A549 (cell line): ENCODE measurements around the gene COL8A1. TPM values are rescaled to one million over a fixed set of nuclear protein-coding genes. Genes with fewer than 3 reads are reported as not detected.

ENCODE experiments used
- ATAC-seq, 2 experiments: fragments of 200-7000 bp in 1 of 2; fragments of >200 bp in 1 of 2; cut with Nextera tagmentation in 1 of 2; cut with Tn5 transposase in 1 of 2; 3 replicates each; pipeline versions ENCODE4 v1.8.0 to v1.9.1; 2018 to 2020; ENCODE audit warnings: mild to moderate bottlenecking in 1 of 2, moderate library complexity in 1 of 2
- CTCF ChIA-PET: fragments of 300-600 bp; sonication (Branson Sonifier 250); formaldehyde crosslinking; extraction: SDS; loops from one replicate; lab custom pipeline; 2021; ENCODE audit warnings: antibody characterized with exemption, inconsistent platforms; lab: Yijun Ruan, JAX
- POLR2A ChIA-PET: fragments of 350-600 bp; formaldehyde crosslinking; extraction: SDS; loops from one replicate; lab custom pipeline; 2021; ENCODE audit warnings: antibody characterized with exemption, inconsistent platforms; lab: Yijun Ruan, JAX
- DNase-seq, 2 experiments: peaks; one replicate each; pipeline versions ENCODE4 v3.0.0 to v3.0.0-alpha.2; 2011 to 2016; ENCODE audit warnings: low read depth in 1 of 2, low spot score in 1 of 2
- FAIRE-seq: peaks from 2 replicates; lab custom pipeline; 2011; peaks lifted over from hg19 to GRCh38; lab: Jason Lieb, UNC
- H3K27ac ChIP-seq, 2 experiments: fragments of >200 bp; sonication (Bioruptor Twin); formaldehyde crosslinking; 3 replicates each; pipeline ENCODE4 v1.5.1; 2016 to 2017
- H3K4me1 ChIP-seq: fragments of >200 bp; sonication (Bioruptor Twin); formaldehyde crosslinking; 3 replicates; pipeline ENCODE4 v1.6.1; 2016
- H3K4me2 ChIP-seq: fragments of >200 bp; sonication (Bioruptor Twin); formaldehyde crosslinking; 3 replicates; pipeline ENCODE4 v1.6.1; 2016
- H3K4me3 ChIP-seq: fragments of >200 bp; sonication (Bioruptor Twin); formaldehyde crosslinking; 3 replicates; pipeline ENCODE4 v1.5.1; 2016
- H3K9me3 ChIP-seq: fragments of >200 bp; sonication (Bioruptor Twin); formaldehyde crosslinking; 3 replicates; pipeline ENCODE4 v1.6.1; 2016
- CHD2 ChIP-seq: fragments of 150-350 bp; IDR thresholded peaks from 2 replicates; pipeline ENCODE4 v1.6.1; 2014; ENCODE audit warnings: low read length; ENCODE audit not compliant: partially characterized antibody
- ESRRA ChIP-seq: fragments of 150-350 bp; IDR thresholded peaks from 2 replicates; pipeline ENCODE4 v1.6.1; 2014; ENCODE audit warnings: mild to moderate bottlenecking, low read length, borderline replicate concordance
- FOSL2 ChIP-seq, 2 experiments: fragments of 450-650 bp in 1 of 2; fragments of >200 bp in 1 of 2; sonication (Bioruptor Twin) in 1 of 2; formaldehyde crosslinking; IDR thresholded peaks; 2 replicates each; pipeline versions ENCODE4 v1.5.0 to v1.6.1; 2016 to 2020; ENCODE audit warnings: mild to moderate bottlenecking in 1 of 2, moderate library complexity in 1 of 2
- FOXS1 ChIP-seq: fragments of 250-450 bp; sonication (Bioruptor Pico); IDR thresholded peaks from 2 replicates; pipeline ENCODE4 v1.5.0; 2020; ENCODE audit warnings: mild to moderate bottlenecking, moderate library complexity
- HDAC2 ChIP-seq: fragments of 200-600 bp; sonication (generic); IDR thresholded peaks from 2 replicates; pipeline ENCODE4 v1.6.1; 2016
- HEYL ChIP-seq: fragments of 250-450 bp; sonication (Bioruptor Pico); IDR thresholded peaks from 2 replicates; pipeline ENCODE4 v1.8.0; 2021; ENCODE audit warnings: mild to moderate bottlenecking, moderate library complexity
- HOXB13 ChIP-seq: fragments of 250-450 bp; sonication (Bioruptor Pico); IDR thresholded peaks from 2 replicates; pipeline ENCODE4 v1.5.0; 2020; ENCODE audit warnings: low read depth, mild to moderate bottlenecking, moderate library complexity
- JUN ChIP-seq, 2 experiments: fragments of >200 bp; sonication (Bioruptor Twin); formaldehyde crosslinking; IDR thresholded peaks; 2 replicates in 1 of 2; 3 replicates in 1 of 2; pipeline ENCODE4 v1.6.1; 2016 to 2017
- JUNB ChIP-seq: fragments of >200 bp; sonication (Bioruptor Twin); formaldehyde crosslinking; IDR thresholded peaks from 2 replicates; pipeline ENCODE4 v1.6.1; 2016
- KDM1A ChIP-seq: fragments of 200-600 bp; sonication (generic); IDR thresholded peaks from 2 replicates; pipeline ENCODE4 v1.6.1; 2016; ENCODE audit warnings: low read depth, mild to moderate bottlenecking
- NFE2L2 ChIP-seq: fragments of 150-350 bp; conservative IDR thresholded peaks from 2 replicates; pipeline ENCODE4 v1.6.1; 2014; ENCODE audit warnings: low read length
- NPAS2 ChIP-seq: fragments of 250-450 bp; sonication (Bioruptor Pico); IDR thresholded peaks from 2 replicates; pipeline ENCODE4 v1.8.0; 2022; ENCODE audit warnings: mild to moderate bottlenecking, moderate library complexity, borderline replicate concordance
- NR3C1 ChIP-seq: fragments of >200 bp; sonication (Bioruptor Twin); formaldehyde crosslinking; IDR thresholded peaks from 3 replicates; pipeline ENCODE4 v1.6.1; 2017
- PHF8 ChIP-seq: fragments of 200-600 bp; sonication (generic); IDR thresholded peaks from 2 replicates; pipeline ENCODE4 v1.6.1; 2016; ENCODE audit warnings: low read depth, mild to moderate bottlenecking, antibody characterized with exemption, moderate library complexity, borderline replicate concordance
- RARB ChIP-seq: fragments of 250-450 bp; sonication (Bioruptor Pico); IDR thresholded peaks from 2 replicates; pipeline ENCODE4 v1.8.0; 2021; ENCODE audit warnings: mild to moderate bottlenecking, moderate library complexity
- RFX5 ChIP-seq: fragments of 450-650 bp; IDR thresholded peaks from 2 replicates; pipeline ENCODE4 v1.7.1; 2014; ENCODE audit warnings: antibody characterized with exemption, mild to moderate bottlenecking, moderate library complexity
- SMC3 ChIP-seq: fragments of >200 bp; sonication (Bioruptor Twin); formaldehyde crosslinking; IDR thresholded peaks from 3 replicates; pipeline ENCODE4 v1.6.1; 2018; ENCODE audit warnings: inconsistent platforms
- ZFP36 ChIP-seq: fragments of 450-650 bp; IDR thresholded peaks from 2 replicates; pipeline ENCODE4 v1.6.1; 2014; ENCODE audit warnings: borderline replicate concordance; ENCODE audit not compliant: partially characterized antibody
- ZSCAN20 ChIP-seq: fragments of 250-450 bp; sonication (Bioruptor Pico); IDR thresholded peaks from 2 replicates; pipeline ENCODE4 v1.8.0; 2022; ENCODE audit warnings: mild to moderate bottlenecking, moderate library complexity
- WGBS: methylation state at CpG from one replicate; pipeline ENCODE4 v1.1.6; 2017; ENCODE audit errors: missing lambda C conversion rate; 5-methylcytosine and 5-hydroxymethylcytosine counted together
- polyA plus RNA-seq, 4 experiments: library from polyadenylated mRNA; depleted of rRNA in 3 of 4; stranded (reverse); fragments of >200 nt; fragmentation: RNase III in 1 of 4; extraction: RNeasy Plus Mini Kit Qiagen cat#74134 plus additional on column Dnase treatment in 1 of 4; gene quantifications; 2 replicates in 3 of 4; 3 replicates in 1 of 4; pipeline ENCODE4 v1.2.3, GENCODE V29; 2011 to 2017
- TF ChIP-seq, protein P1 (sequence below): fragments of 200-600 bp; sonication (generic); IDR thresholded peaks from 2 replicates; pipeline ENCODE4 v1.6.1; 2016; ENCODE audit warnings: antibody characterized with exemption, mild to moderate bottlenecking, moderate library complexity
- TF ChIP-seq, protein P2 (sequence below): IDR thresholded peaks from 2 replicates; pipeline ENCODE4 v1.6.1; 2012
- TF ChIP-seq, protein P3 (sequence below): fragments of 150-350 bp; IDR thresholded peaks from 2 replicates; pipeline ENCODE4 v1.6.1; 2014; ENCODE audit warnings: low read depth, mild to moderate bottlenecking, low read length
- TF ChIP-seq, protein P4 (sequence below): fragments of 250-450 bp; sonication (Bioruptor Pico); IDR thresholded peaks from 2 replicates; pipeline ENCODE4 v1.5.0; 2021; ENCODE audit warnings: mild to moderate bottlenecking, moderate library complexity, borderline replicate concordance
- TF ChIP-seq, protein P5 (sequence below): fragments of 450-650 bp; IDR thresholded peaks from 2 replicates; pipeline ENCODE4 v1.6.1; 2014; ENCODE audit warnings: antibody characterized with exemption
- TF ChIP-seq, protein P6 (sequence below): fragments of >200 bp; sonication (Bioruptor Twin); formaldehyde crosslinking; IDR thresholded peaks from 3 replicates; pipeline ENCODE4 v1.5.1; 2016

COL8A1 gene
- polyA plus RNA-seq, 2 of the 4 experiments (the other 2 are of a cell fraction) = not detected

DNA sequence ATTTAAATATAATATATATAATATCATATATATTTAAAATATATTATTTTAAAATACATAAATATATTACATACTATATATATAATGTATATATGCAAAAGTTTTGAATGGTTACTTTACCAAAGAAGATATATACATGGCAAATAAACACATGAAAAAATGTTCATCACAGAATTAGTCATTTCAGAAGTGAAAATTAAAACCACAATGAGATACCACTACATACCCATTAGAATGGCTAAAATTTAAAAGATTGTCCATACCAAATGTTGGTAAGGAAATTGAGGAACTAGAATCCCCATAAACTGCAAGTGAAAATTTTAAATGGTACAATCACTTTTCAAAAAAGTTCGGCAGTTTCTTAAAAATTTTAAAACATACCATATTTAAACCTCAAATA, 23.6 kb upstream of the COL8A1 start:
- FAIRE-seq = no peak
- no peak overlapping the region for H3K4me3 ChIP-seq
- no peaks in the 10 kb centered on the region for H3K9me3 ChIP-seq
- 0% methylated on average over 1 of the region's 1 CpG for WGBS
- TF ChIP-seq NFE2L2 (no peak), HOXB13 (CRISPR knock-in tag) (no peak), FOXS1 (no peak), SMC3 (no peak), HDAC2 (no peak), FOSL2 (IDR thresholded peaks at IDR 0.05) (no peak), FOSL2 (CRISPR knock-in tag; IDR thresholded peaks at IDR 0.05) (no peak), PHF8 (no peak)
- TF ChIP-seq, protein P1, sequence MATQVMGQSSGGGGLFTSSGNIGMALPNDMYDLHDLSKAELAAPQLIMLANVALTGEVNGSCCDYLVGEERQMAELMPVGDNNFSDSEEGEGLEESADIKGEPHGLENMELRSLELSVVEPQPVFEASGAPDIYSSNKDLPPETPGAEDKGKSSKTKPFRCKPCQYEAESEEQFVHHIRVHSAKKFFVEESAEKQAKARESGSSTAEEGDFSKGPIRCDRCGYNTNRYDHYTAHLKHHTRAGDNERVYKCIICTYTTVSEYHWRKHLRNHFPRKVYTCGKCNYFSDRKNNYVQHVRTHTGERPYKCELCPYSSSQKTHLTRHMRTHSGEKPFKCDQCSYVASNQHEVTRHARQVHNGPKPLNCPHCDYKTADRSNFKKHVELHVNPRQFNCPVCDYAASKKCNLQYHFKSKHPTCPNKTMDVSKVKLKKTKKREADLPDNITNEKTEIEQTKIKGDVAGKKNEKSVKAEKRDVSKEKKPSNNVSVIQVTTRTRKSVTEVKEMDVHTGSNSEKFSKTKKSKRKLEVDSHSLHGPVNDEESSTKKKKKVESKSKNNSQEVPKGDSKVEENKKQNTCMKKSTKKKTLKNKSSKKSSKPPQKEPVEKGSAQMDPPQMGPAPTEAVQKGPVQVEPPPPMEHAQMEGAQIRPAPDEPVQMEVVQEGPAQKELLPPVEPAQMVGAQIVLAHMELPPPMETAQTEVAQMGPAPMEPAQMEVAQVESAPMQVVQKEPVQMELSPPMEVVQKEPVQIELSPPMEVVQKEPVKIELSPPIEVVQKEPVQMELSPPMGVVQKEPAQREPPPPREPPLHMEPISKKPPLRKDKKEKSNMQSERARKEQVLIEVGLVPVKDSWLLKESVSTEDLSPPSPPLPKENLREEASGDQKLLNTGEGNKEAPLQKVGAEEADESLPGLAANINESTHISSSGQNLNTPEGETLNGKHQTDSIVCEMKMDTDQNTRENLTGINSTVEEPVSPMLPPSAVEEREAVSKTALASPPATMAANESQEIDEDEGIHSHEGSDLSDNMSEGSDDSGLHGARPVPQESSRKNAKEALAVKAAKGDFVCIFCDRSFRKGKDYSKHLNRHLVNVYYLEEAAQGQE = no peak
- TF ChIP-seq, protein P2, sequence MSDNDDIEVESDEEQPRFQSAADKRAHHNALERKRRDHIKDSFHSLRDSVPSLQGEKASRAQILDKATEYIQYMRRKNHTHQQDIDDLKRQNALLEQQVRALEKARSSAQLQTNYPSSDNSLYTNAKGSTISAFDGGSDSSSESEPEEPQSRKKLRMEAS = no peak
- no peaks in the 10 kb centered on the region for H3K4me1 ChIP-seq
- no peak for DNase-seq
- ChIA-PET POLR2A (no interaction called here), CTCF (no interaction called here)
- ATAC-seq = no peak
- no peak overlapping the region for H3K27ac ChIP-seq
- no peak overlapping the region for H3K4me2 ChIP-seq

DNA sequence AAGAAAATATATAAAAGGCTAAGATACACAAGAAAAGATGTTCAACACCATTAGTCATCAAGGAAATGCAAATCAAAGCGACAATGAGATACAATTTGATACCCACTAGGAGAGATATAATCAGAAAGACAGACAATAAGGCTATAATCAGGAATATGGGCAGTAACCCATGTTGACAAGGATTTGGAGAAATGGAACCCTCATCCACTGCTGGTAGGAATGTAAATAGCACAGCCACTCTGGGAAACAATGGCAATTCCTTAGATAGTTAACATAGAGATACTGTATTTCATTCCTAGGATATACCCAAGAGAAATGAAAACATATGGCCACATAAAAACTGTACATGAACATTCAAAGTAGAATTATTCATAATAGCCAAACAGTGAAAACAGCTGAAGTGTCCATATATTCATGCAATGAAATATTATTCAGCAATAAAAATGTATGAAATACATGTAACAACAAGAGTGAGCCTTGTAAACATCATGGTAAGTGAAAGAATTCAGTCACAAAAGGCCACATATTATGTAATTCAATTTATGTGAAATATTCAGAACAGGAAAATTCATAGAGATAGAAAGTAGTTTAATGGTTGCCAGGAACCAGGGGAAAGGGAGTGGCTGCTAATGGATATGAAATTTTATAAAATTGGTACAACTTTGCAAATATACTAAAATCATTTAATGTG, 18.2 kb upstream of the COL8A1 start:
- ATAC-seq (no peak), DNase-seq (no peak), FAIRE-seq (no peak)
- CTCF ChIA-PET = no interaction called here
- no peaks in the 10 kb centered on the region for H3K4me1 ChIP-seq
- no peak overlapping the region for H3K4me3 ChIP-seq
- no peak overlapping the region for H3K4me2 ChIP-seq
- TF ChIP-seq RARB (CRISPR knock-in tag) (no peak), ZFP36 (no peak), SMC3 (no peak), KDM1A (no peak), RFX5 (no peak), HEYL (no peak), NR3C1 (no peak), JUN (IDR thresholded peaks at IDR 0.05) (no peak), ESRRA (no peak), JUNB (no peak), FOSL2 (IDR thresholded peaks at IDR 0.05) (no peak), FOSL2 (CRISPR knock-in tag; IDR thresholded peaks at IDR 0.05) (no peak), CHD2 (no peak), NPAS2 (CRISPR knock-in tag) (no peak), ZSCAN20 (CRISPR knock-in tag) (no peak)
- TF ChIP-seq, protein P3, sequence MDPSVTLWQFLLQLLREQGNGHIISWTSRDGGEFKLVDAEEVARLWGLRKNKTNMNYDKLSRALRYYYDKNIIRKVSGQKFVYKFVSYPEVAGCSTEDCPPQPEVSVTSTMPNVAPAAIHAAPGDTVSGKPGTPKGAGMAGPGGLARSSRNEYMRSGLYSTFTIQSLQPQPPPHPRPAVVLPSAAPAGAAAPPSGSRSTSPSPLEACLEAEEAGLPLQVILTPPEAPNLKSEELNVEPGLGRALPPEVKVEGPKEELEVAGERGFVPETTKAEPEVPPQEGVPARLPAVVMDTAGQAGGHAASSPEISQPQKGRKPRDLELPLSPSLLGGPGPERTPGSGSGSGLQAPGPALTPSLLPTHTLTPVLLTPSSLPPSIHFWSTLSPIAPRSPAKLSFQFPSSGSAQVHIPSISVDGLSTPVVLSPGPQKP = no peak
- TF ChIP-seq, protein P4, sequence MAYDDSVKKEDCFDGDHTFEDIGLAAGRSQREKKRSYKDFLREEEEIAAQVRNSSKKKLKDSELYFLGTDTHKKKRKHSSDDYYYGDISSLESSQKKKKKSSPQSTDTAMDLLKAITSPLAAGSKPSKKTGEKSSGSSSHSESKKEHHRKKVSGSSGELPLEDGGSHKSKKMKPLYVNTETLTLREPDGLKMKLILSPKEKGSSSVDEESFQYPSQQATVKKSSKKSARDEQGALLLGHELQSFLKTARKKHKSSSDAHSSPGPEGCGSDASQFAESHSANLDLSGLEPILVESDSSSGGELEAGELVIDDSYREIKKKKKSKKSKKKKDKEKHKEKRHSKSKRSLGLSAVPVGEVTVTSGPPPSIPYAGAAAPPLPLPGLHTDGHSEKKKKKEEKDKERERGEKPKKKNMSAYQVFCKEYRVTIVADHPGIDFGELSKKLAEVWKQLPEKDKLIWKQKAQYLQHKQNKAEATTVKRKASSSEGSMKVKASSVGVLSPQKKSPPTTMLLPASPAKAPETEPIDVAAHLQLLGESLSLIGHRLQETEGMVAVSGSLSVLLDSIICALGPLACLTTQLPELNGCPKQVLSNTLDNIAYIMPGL (CRISPR knock-in tag) = no peak
- TF ChIP-seq, protein P5, sequence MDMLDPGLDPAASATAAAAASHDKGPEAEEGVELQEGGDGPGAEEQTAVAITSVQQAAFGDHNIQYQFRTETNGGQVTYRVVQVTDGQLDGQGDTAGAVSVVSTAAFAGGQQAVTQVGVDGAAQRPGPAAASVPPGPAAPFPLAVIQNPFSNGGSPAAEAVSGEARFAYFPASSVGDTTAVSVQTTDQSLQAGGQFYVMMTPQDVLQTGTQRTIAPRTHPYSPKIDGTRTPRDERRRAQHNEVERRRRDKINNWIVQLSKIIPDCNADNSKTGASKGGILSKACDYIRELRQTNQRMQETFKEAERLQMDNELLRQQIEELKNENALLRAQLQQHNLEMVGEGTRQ = no peak
- TF ChIP-seq, protein P6, sequence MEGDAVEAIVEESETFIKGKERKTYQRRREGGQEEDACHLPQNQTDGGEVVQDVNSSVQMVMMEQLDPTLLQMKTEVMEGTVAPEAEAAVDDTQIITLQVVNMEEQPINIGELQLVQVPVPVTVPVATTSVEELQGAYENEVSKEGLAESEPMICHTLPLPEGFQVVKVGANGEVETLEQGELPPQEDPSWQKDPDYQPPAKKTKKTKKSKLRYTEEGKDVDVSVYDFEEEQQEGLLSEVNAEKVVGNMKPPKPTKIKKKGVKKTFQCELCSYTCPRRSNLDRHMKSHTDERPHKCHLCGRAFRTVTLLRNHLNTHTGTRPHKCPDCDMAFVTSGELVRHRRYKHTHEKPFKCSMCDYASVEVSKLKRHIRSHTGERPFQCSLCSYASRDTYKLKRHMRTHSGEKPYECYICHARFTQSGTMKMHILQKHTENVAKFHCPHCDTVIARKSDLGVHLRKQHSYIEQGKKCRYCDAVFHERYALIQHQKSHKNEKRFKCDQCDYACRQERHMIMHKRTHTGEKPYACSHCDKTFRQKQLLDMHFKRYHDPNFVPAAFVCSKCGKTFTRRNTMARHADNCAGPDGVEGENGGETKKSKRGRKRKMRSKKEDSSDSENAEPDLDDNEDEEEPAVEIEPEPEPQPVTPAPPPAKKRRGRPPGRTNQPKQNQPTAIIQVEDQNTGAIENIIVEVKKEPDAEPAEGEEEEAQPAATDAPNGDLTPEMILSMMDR = no peak
- H3K9me3 ChIP-seq = no peaks in the 10 kb centered on the region
- H3K27ac ChIP-seq = no peak overlapping the region
- POLR2A ChIA-PET = no interaction called here
- 15% methylated on average over 1 of the region's 1 CpG for WGBS
